CD14-positive monocyte (primary cell): Measurements from ENCODE around the gene ZNF649. TPM values are rescaled to one million over a fixed set of nuclear protein-coding genes. Genes with fewer than 3 reads are reported as not detected.
A peak's percentile ranks its signal among the peaks of the same experiment; 100 is the strongest.

Source experiments
- DNase-seq, 3 donors: peaks; one replicate each; pipeline ENCODE4 v3.0.0-alpha.2; 2011 to 2022
- H2AFZ ChIP-seq: 2 replicates; pipeline ENCODE4 v1.6.0; 2012; ENCODE audit warnings: mild to moderate bottlenecking, low read depth, low read length, inconsistent platforms; ENCODE audit not compliant: insufficient read depth, poor library complexity, severe bottlenecking
- H3K27ac ChIP-seq, 2 donors: 1 replicate in 1 of 2; 2 replicates in 1 of 2; pipeline ENCODE4 v1.5.1; 2012 to 2013; ENCODE audit warnings: low read length in 2 of 2, control low read depth in 1 of 2, inconsistent platforms in 1 of 2, low read depth in 1 of 2, mild to moderate bottlenecking in 1 of 2
- H3K27me3 ChIP-seq, 2 donors: one replicate each; pipeline versions ENCODE4 v1.6.0 to v1.6.1; 2011 to 2013; ENCODE audit warnings: low read length in 2 of 2; ENCODE audit not compliant: control insufficient read depth in 2 of 2, insufficient read depth in 2 of 2
- H3K36me3 ChIP-seq, 2 donors: replicated peaks in 1 of 2; 1 replicate in 1 of 2; 2 replicates in 1 of 2; pipeline versions ENCODE4 v1.5.1 to v1.6.1; 2012 to 2013; ENCODE audit warnings: low read length in 2 of 2, control low read depth in 1 of 2, inconsistent platforms in 1 of 2, mild to moderate bottlenecking in 1 of 2; ENCODE audit not compliant: insufficient read depth in 2 of 2, control insufficient read depth in 1 of 2
- H3K4me1 ChIP-seq, 2 donors: 1 replicate in 1 of 2; 2 replicates in 1 of 2; pipeline versions ENCODE4 v1.5.1 to v1.6.1; 2012 to 2013; ENCODE audit warnings: low read length in 2 of 2, control low read depth in 1 of 2, inconsistent platforms in 1 of 2, mild to moderate bottlenecking in 1 of 2, moderate library complexity in 1 of 2; ENCODE audit not compliant: insufficient read depth in 2 of 2, control insufficient read depth in 1 of 2
- H3K4me2 ChIP-seq: replicated peaks from 2 replicates; pipeline ENCODE3; 2012; ENCODE audit warnings: low read length, moderate library complexity, mild to moderate bottlenecking; ENCODE audit not compliant: poor library complexity, severe bottlenecking; ENCODE audit errors: extremely low read depth
- H3K4me3 ChIP-seq, 3 experiments: fragments of 200-600 bp in 1 of 3; sonication (generic) in 1 of 3; replicated peaks in 1 of 3; 1 replicate in 2 of 3; 2 replicates in 1 of 3; pipeline ENCODE4 v1.5.1; 2011 to 2013; ENCODE audit warnings: low read length in 3 of 3, mild to moderate bottlenecking in 3 of 3, control low read depth in 2 of 3, low read depth in 2 of 3, inconsistent platforms in 1 of 3, moderate library complexity in 1 of 3
- H3K79me2 ChIP-seq: 2 replicates; pipeline ENCODE4 v1.6.0; 2012; ENCODE audit warnings: mild to moderate bottlenecking, control low read depth, inconsistent platforms, low read length, moderate library complexity; ENCODE audit not compliant: insufficient read depth
- H3K9ac ChIP-seq: 2 replicates; pipeline ENCODE4 v1.6.0; 2017; ENCODE audit warnings: low read length, mild to moderate bottlenecking; ENCODE audit not compliant: insufficient read depth, poor library complexity, severe bottlenecking
- H3K9me3 ChIP-seq, 2 donors: replicated peaks in 1 of 2; 1 replicate in 1 of 2; 2 replicates in 1 of 2; pipeline versions ENCODE4 v1.5.1 to v1.6.1; 2012 to 2013; ENCODE audit warnings: low read length in 2 of 2, control low read depth in 1 of 2; ENCODE audit not compliant: control insufficient read depth in 1 of 2, insufficient read depth in 1 of 2
- H4K20me1 ChIP-seq: 2 replicates; pipeline ENCODE4 v1.6.0; 2012; ENCODE audit warnings: mild to moderate bottlenecking, low read length, control low read depth, moderate library complexity; ENCODE audit not compliant: insufficient read depth
- H3K27ac Mint-ChIP-seq, 7 donors: one replicate each; pipeline ENCODE4 v1.8.0; 2020; ENCODE audit warnings: mild to moderate bottlenecking in 7 of 7, mixed read lengths in 7 of 7, moderate library complexity in 6 of 7, inconsistent platforms in 2 of 7
- H3K27me3 Mint-ChIP-seq, 3 donors: one replicate each; pipeline ENCODE4 v1.8.0; 2021 to 2022; ENCODE audit warnings: low read depth in 3 of 3, mild to moderate bottlenecking in 3 of 3, mixed read lengths in 3 of 3, moderate library complexity in 3 of 3, inconsistent platforms in 1 of 3
- H3K36me3 Mint-ChIP-seq, 2 donors: one replicate each; pipeline ENCODE4 v1.8.0; 2020; ENCODE audit warnings: mixed read lengths in 2 of 2, inconsistent platforms in 1 of 2, mild to moderate bottlenecking in 1 of 2
- H3K4me1 Mint-ChIP-seq: one replicate; pipeline ENCODE4 v1.8.0; 2020; ENCODE audit warnings: mild to moderate bottlenecking, mixed read lengths
- H3K4me3 Mint-ChIP-seq, 2 donors: one replicate each; pipeline ENCODE4 v1.8.0; 2020; ENCODE audit warnings: mild to moderate bottlenecking in 2 of 2, mixed read lengths in 2 of 2, moderate library complexity in 1 of 2
- H3K9me3 Mint-ChIP-seq, 7 donors: one replicate each; pipeline ENCODE4 v1.8.0; 2020 to 2022; ENCODE audit warnings: mixed read lengths in 7 of 7, mild to moderate bottlenecking in 6 of 7, moderate library complexity in 6 of 7, inconsistent platforms in 2 of 7
- CTCF ChIP-seq: fragments of 200-600 bp; IDR thresholded peaks from one replicate; pipeline ENCODE4 v1.8.0; 2022; ENCODE audit warnings: antibody characterized with exemption, mild to moderate bottlenecking
- WGBS: methylation state at CpG from one replicate; pipeline ENCODE4 v1.1.5; 2013; ENCODE audit warnings: missing lambda C conversion rate; ENCODE audit not compliant: insufficient coverage; 5-methylcytosine and 5-hydroxymethylcytosine counted together
- intact Hi-C, 2 donors: fragments of 100-400 bp; cut with micrococcal nuclease; formaldehyde crosslinking; loops; one replicate each; pipeline versions ENCODE4 v1.15.0 to v1.15.1; 2023
- polyA plus RNA-seq, 3 donors: library from polyadenylated mRNA; depleted of rRNA in 1 of 3; unstranded in 2 of 3; stranded (reverse) in 1 of 3; fragments of 300-500 nt in 2 of 3; fragments of >200 nt in 1 of 3; fragmentation: Illumina TruSeq in 2 of 3; gene quantifications; 1 replicate in 2 of 3; 2 replicates in 1 of 3; pipeline ENCODE4 v1.2.3, GENCODE V29; 2012 to 2021

The ZNF649 gene
- polyA plus RNA-seq, 3 donors, result 1.9 to 4.8 (median 3.9) TPM

GRCh38 chr19:51946602-51947001 lies 41.8 kb upstream of the ZNF649 start:
- H3K27me3 Mint-ChIP-seq, result peaks cover 0 to 4% (median 0%) of the 10 kb centered on the region in 3 donors
- Histone ChIP-seq H3K79me2 (no peaks in the 10 kb centered on the region), H3K4me3 (peak overlapping the region in 1 of 3 experiments; percentile 43), H3K4me1 (no peaks in the 10 kb centered on the region), H3K9me3 (peaks cover 65 to 96% of the 10 kb centered on the region in 2 donors), H2AFZ (no peak overlapping the region), H3K9ac (no peak overlapping the region), H3K27me3 (no peaks in the 10 kb centered on the region), H4K20me1 (no peaks in the 10 kb centered on the region), H3K36me3 (peaks cover 35 to 43% of the 10 kb centered on the region in 2 donors), H3K4me2 (no peak overlapping the region), H3K27ac (no peak overlapping the region)
- intact Hi-C loops, result no loop called here
- no peak overlapping the region for H3K4me3 Mint-ChIP-seq
- H3K9me3 Mint-ChIP-seq, result peaks cover 67 to 96% (median 93%) of the 10 kb centered on the region in 7 donors
- no peak overlapping the region for H3K27ac Mint-ChIP-seq
- TF ChIP-seq CTCF, result no peak
- no CpG with 5 or more reads among the region's 1 CpG for WGBS
- peaks cover 33 to 35% of the 10 kb centered on the region in 2 donors for H3K36me3 Mint-ChIP-seq
- peaks cover 5% of the 10 kb centered on the region for H3K4me1 Mint-ChIP-seq
- no peak for DNase-seq

GRCh38 chr19:51944798-51945552 lies 40.2 kb upstream of the ZNF649 start:
- H3K79me2 ChIP-seq, result no peaks in the 10 kb centered on the region
- no peak for DNase-seq
- H3K36me3 ChIP-seq, result peaks cover 49 to 59% of the 10 kb centered on the region in 2 donors
- H3K9me3 ChIP-seq, result peaks cover 67 to 100% of the 10 kb centered on the region in 2 donors
- peaks cover 47 to 52% of the 10 kb centered on the region in 2 donors for H3K36me3 Mint-ChIP-seq
- H3K4me3 ChIP-seq, result peak overlapping the region in 1 of 3 experiments; percentile 43
- peaks cover 2% of the 10 kb centered on the region for H3K4me1 Mint-ChIP-seq
- no peak overlapping the region for H3K4me2 ChIP-seq
- H3K27me3 ChIP-seq, result no peaks in the 10 kb centered on the region
- H3K9ac ChIP-seq, result no peak overlapping the region
- no peak for TF ChIP-seq CTCF
- H4K20me1 ChIP-seq, result no peaks in the 10 kb centered on the region
- intact Hi-C loops, result no loop called here
- peaks cover 0 to 3% (median 0%) of the 10 kb centered on the region in 3 donors for H3K27me3 Mint-ChIP-seq
- H3K27ac ChIP-seq, result no peak overlapping the region
- H3K4me1 ChIP-seq, result no peaks in the 10 kb centered on the region
- no peak overlapping the region for H2AFZ ChIP-seq
- WGBS, result no CpG with 5 or more reads among the region's 7 CpGs
- peaks cover 70 to 100% (median 97%) of the 10 kb centered on the region in 7 donors for H3K9me3 Mint-ChIP-seq
- H3K4me3 Mint-ChIP-seq, result no peak overlapping the region
- H3K27ac Mint-ChIP-seq, result no peak overlapping the region
